AG08396 (cell line): ENCODE data around the gene RAB26.
A peak's percentile ranks its signal among the peaks of the same experiment; 100 is the strongest.

ENCODE experiments used
- DNase-seq: peaks from one replicate; pipeline ENCODE4 v3.0.0; 2012; ENCODE audit warnings: low spot score, mixed read lengths

The RAB26 gene

GRCh38 chr16:2143878-2144485, 4.4 kb upstream of the RAB26 start:
- DNase-seq, result no peak

- no peak for DNase-seq
Measured at GRCh38 chr16:2145843-2146242, 2.6 kb upstream of the RAB26 start.

- DNase-seq, result no peak
Measured at GRCh38 chr16:2147378-2147777, 1.0 kb upstream of the RAB26 start.

GRCh38 chr16:2148714-2149629, 547 bp downstream of the RAB26 start:
- DNase-seq, result no peak

GRCh38 chr16:2149630-2150417, 1.4 kb downstream of the RAB26 start:
- DNase-seq, result no peak

GRCh38 chr16:2150418-2151187, 2.2 kb downstream of the RAB26 start:
- DNase-seq, result no peak

GRCh38 chr16:2151188-2152091, 3.0 kb downstream of the RAB26 start:
- no peak for DNase-seq

GRCh38 chr16:2152695-2153506, 4.5 kb downstream of the RAB26 start:
- DNase-seq, result no peak

GRCh38 chr16:2154533-2155090, 6.2 kb downstream of the RAB26 start:
- DNase-seq, result no peak

- DNase-seq, result peak; percentile 99
Measured at GRCh38 chr16:2155091-2155950, 6.9 kb downstream of the RAB26 start, which contains the start of gene TRAF7. TRAF7 (plus strand) TSS chr16:2155782; CDS start chr16:2163921, 8,139 bp downstream.

- peak; percentile 72 for DNase-seq
Measured at GRCh38 chr16:2155977-2156848, 7.8 kb downstream of the RAB26 start.

GRCh38 chr16:2156849-2157224, 8.4 kb downstream of the RAB26 start:
- no peak for DNase-seq

- DNase-seq, result peak; percentile 61
Measured at GRCh38 chr16:2157480-2158261, 9.2 kb downstream of the RAB26 start.

GRCh38 chr16:2158262-2158638, 9.8 kb downstream of the RAB26 start:
- no peak for DNase-seq

- peak; percentile 80 for DNase-seq
Measured at GRCh38 chr16:2159175-2159838, 10.9 kb downstream of the RAB26 start.

GRCh38 chr16:2160915-2161551, 12.6 kb downstream of the RAB26 start:
- peak; percentile 77 for DNase-seq
